Right atrium auricular region (tissue), 2 donors: ENCODE data around the gene ELMO1. TPM values are rescaled to one million over a fixed set of nuclear protein-coding genes. Genes with fewer than 3 reads are reported as not detected.

Experiments used
- DNase-seq: peaks from one replicate; pipeline ENCODE4 v3.0.0-alpha.2; 2019; ENCODE audit warnings: low spot score
- H3K27ac ChIP-seq, 2 donors: fragments of 200-600 bp; sonication (generic); 1 replicate in 1 of 2; 2 replicates in 1 of 2; pipeline ENCODE4 v1.5.1; 2016 to 2019
- H3K27me3 ChIP-seq, 2 donors: fragments of 200-600 bp; sonication (generic); one replicate each; pipeline versions ENCODE4 v1.5.1 to v1.6.0; 2017 to 2019
- H3K36me3 ChIP-seq: fragments of 200-600 bp; sonication (generic); one replicate; pipeline ENCODE4 v1.5.1; 2016
- H3K4me1 ChIP-seq, 2 donors: fragments of 200-600 bp; sonication (generic); one replicate each; pipeline versions ENCODE4 v1.5.1 to v1.6.0; 2017 to 2019
- H3K4me3 ChIP-seq, 2 donors: fragments of 200-600 bp; sonication (generic); 1 replicate in 1 of 2; 2 replicates in 1 of 2; pipeline ENCODE4 v1.5.1; 2017 to 2019; ENCODE audit warnings: mild to moderate bottlenecking in 1 of 2, moderate library complexity in 1 of 2
- H3K9me3 ChIP-seq, 2 donors: fragments of 200-600 bp; sonication (generic); one replicate each; pipeline ENCODE4 v1.5.1; 2019
- total RNA-seq, 2 donors: library from RNA; depleted of rRNA; stranded (reverse); fragments of >200 nt; gene quantifications; one replicate each; pipeline ENCODE4 v1.1.0, GENCODE V29; 2016
- TF ChIP-seq, protein P1 (sequence below), 2 donors: fragments of 200-600 bp; sonication (generic); IDR thresholded peaks; one replicate each; pipeline ENCODE4 v1.5.1; 2019; ENCODE audit warnings: antibody characterized with exemption in 2 of 2

The ELMO1 gene
- total RNA-seq, 2 donors from 2014 or later, result 24.4 to 45.1 TPM

DNA sequence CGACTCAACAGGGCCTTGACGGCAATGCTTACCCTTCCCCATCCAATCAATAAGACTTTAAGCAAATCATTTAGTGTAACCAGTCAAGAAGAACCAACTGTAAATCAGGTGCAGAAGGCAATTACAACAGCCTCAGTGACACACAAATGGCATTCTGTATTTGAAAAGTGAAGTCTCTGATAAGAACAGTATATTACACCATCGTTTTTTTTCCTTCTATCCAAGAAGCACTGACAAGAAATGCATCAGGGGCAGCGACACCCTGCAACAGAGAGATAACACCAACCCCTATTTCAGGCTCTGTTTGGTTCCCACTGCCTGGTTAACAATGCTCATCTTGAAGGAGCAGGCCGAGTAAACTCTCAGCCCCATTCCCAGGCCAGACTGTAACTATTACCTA lies 520.4 kb downstream of the ELMO1 start:
- TF ChIP-seq, protein P1, sequence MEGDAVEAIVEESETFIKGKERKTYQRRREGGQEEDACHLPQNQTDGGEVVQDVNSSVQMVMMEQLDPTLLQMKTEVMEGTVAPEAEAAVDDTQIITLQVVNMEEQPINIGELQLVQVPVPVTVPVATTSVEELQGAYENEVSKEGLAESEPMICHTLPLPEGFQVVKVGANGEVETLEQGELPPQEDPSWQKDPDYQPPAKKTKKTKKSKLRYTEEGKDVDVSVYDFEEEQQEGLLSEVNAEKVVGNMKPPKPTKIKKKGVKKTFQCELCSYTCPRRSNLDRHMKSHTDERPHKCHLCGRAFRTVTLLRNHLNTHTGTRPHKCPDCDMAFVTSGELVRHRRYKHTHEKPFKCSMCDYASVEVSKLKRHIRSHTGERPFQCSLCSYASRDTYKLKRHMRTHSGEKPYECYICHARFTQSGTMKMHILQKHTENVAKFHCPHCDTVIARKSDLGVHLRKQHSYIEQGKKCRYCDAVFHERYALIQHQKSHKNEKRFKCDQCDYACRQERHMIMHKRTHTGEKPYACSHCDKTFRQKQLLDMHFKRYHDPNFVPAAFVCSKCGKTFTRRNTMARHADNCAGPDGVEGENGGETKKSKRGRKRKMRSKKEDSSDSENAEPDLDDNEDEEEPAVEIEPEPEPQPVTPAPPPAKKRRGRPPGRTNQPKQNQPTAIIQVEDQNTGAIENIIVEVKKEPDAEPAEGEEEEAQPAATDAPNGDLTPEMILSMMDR (IDR thresholded peaks at IDR 0.05), result no peak
- Histone ChIP-seq H3K27ac (no peak overlapping the region), H3K36me3 (no peaks in the 10 kb centered on the region), H3K27me3 (no peaks in the 10 kb centered on the region), H3K9me3 (no peaks in the 10 kb centered on the region), H3K4me3 (no peak overlapping the region), H3K4me1 (peaks cover 0 to 8% of the 10 kb centered on the region in 2 donors)
- DNase-seq, result no peak

DNA sequence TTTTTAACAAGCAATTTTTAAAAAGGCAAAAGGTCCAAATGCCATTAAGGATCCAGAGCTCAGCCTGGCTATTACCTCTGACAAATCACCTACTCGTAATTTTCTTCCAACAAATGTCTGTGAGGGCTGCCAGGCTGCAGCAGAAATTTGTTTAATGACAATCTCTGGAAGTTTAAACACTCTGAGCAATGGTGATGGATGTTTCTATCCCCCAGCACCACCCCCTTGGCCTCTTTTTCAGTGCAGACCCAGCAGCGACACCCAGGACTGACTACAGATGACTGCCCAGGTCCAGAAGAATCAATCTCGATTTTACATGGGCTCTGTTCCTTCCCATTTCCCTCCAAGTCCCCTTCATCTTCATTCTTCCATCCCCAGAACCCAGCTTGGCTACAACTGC lies 523.0 kb downstream of the ELMO1 start:
- Histone ChIP-seq H3K9me3 (peaks cover 0 to 6% of the 10 kb centered on the region in 2 donors), H3K4me3 (no peak overlapping the region), H3K27ac (no peak overlapping the region), H3K27me3 (no peaks in the 10 kb centered on the region), H3K4me1 (peaks cover 0 to 8% of the 10 kb centered on the region in 2 donors), H3K36me3 (no peaks in the 10 kb centered on the region)
- TF ChIP-seq, protein P1 (IDR thresholded peaks at IDR 0.05), result no peak
- DNase-seq, result no peak

DNA sequence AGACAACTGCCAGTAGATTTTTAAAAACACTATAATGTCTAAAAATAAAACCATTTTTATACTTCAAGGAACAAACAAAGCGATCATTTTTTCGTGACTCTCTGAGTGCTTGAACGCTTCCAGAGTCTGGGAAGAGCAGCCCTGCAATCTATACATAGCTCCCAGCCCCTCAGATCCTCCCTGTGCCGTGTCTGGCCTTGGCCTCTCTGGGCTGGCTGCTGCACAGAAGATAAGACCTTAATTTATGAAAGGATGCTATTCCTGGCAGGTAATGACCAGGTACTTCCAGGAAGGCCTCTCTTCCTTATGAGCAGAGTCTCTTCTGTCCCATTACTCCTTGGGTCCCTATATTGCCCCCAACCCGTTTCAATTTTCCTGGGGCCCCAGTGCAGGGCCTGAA lies 523.5 kb downstream of the ELMO1 start:
- Histone ChIP-seq H3K4me3 (no peak overlapping the region), H3K27me3 (no peaks in the 10 kb centered on the region), H3K27ac (no peak overlapping the region), H3K4me1 (peaks cover 0 to 8% of the 10 kb centered on the region in 2 donors), H3K9me3 (peaks cover 0 to 6% of the 10 kb centered on the region in 2 donors), H3K36me3 (no peaks in the 10 kb centered on the region)
- TF ChIP-seq, protein P1 (IDR thresholded peaks at IDR 0.05), result no peak
- no peak for DNase-seq

DNA sequence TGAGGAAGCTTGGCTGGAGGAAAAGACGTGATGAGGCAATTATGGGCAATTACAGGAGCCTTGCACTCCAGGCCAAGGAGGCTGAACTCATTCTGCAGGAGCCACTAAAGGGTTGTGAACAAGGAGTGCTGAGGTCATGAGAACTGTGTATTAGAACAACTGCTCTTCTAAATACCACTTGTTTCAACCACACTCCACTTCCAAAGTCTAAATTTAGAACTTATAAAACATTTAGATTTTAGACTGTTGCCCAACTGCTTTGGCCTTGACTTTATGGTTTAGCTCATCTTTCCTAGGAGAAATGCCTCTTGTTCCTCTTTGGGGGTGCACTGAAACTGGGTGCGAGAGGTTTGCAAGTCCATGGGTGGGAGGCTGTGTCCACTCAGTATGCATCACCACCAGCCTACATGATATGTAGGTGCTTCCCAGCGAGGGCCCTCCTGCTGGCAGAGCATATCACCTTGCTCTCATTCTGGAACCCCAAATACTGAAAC lies 524.7 kb downstream of the ELMO1 start:
- DNase-seq, result no peak
- H3K4me3 ChIP-seq, result no peak overlapping the region
- TF ChIP-seq, protein P1 (IDR thresholded peaks at IDR 0.05), result no peak

DNA sequence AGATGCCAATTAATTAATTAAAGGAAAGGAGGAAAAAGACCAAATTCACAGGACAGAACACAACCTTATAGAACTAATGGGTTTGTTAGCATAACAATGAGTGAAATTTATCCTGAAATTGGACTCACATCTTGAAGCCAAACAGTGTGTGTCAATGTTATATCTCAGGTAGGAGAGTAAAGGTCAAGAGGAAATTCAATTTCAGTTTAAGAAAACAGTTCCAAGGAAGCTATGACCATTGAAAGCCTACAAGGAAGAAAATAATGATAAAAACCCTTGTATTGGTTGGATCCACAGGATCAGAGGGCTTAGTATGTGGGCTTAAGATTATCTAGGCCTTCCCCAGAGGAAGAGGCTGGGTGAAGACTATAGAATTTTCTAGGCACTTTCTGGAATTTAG lies 525.5 kb downstream of the ELMO1 start:
- Histone ChIP-seq H3K36me3 (no peaks in the 10 kb centered on the region), H3K4me3 (no peak overlapping the region), H3K27ac (no peak overlapping the region), H3K9me3 (peaks cover 0 to 6% of the 10 kb centered on the region in 2 donors), H3K4me1 (peaks cover 0 to 8% of the 10 kb centered on the region in 2 donors), H3K27me3 (no peaks in the 10 kb centered on the region)
- TF ChIP-seq, protein P1 (IDR thresholded peaks at IDR 0.05), result no peak
- no peak for DNase-seq

More for the DNA sequence above, 524.7 kb downstream of the ELMO1 start:
- Histone ChIP-seq H3K27me3 (no peaks in the 10 kb centered on the region), H3K9me3 (peaks cover 0 to 6% of the 10 kb centered on the region in 2 donors), H3K36me3 (no peaks in the 10 kb centered on the region), H3K4me1 (peaks cover 0 to 8% of the 10 kb centered on the region in 2 donors), H3K27ac (no peak overlapping the region)

DNA sequence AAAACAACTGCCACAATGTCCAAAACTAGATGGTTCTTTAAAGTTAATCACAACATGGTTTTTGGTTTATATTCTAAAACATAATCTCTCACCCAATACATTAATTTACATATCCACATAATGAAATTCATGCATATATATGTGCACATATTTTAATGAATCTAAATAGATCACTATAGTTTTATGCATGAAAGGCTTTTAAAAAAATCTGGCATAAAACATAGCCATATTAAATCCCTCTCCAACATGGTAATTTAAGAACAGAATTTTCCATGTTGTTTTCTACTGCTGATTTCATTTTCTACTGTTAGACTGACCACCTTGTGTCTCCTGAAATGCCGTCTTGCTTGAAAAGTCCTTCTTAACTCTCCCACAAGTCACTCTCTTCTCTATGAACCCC lies 528.2 kb downstream of the ELMO1 start:
- DNase-seq, result no peak
- no peaks in the 10 kb centered on the region for H3K27me3 ChIP-seq
- H3K36me3 ChIP-seq, result no peaks in the 10 kb centered on the region
- TF ChIP-seq, protein P1 (IDR thresholded peaks at IDR 0.05), result no peak
- H3K4me3 ChIP-seq, result no peak overlapping the region
- peaks cover 0 to 8% of the 10 kb centered on the region in 2 donors for H3K4me1 ChIP-seq
- no peak overlapping the region for H3K27ac ChIP-seq
- H3K9me3 ChIP-seq, result peaks cover 0 to 6% of the 10 kb centered on the region in 2 donors
